H1 (cell line): ENCODE measurements around the gene CDIPT. TPM values are rescaled to one million over a fixed set of nuclear protein-coding genes. Genes with fewer than 3 reads are reported as not detected.

Source experiments
- PHF8 ChIP-seq: fragments of 200-600 bp; sonication (generic); conservative IDR thresholded peaks from 2 replicates; pipeline ENCODE4 v1.7.1; 2012; ENCODE audit warnings: low read depth, mild to moderate bottlenecking, inconsistent platforms, low read length, moderate library complexity
- SP1 ChIP-seq: IDR thresholded peaks from 2 replicates; pipeline ENCODE4 v1.6.1; 2011; ENCODE audit warnings: low read depth, low read length
- polyA plus RNA-seq, 7 experiments: library from polyadenylated mRNA; depleted of rRNA in 3 of 7; stranded (reverse) in 5 of 7; unstranded in 2 of 7; fragments of >200 nt in 5 of 7; fragments of 200-250 nt in 2 of 7; gene quantifications; 1 replicate in 5 of 7; 2 replicates in 1 of 7; 4 replicates in 1 of 7; pipeline versions ENCODE4 v1.2.1 to v1.2.3, GENCODE V29; 2011 to 2013; ENCODE audit warnings: missing spikeins in 2 of 7, mixed read lengths in 2 of 7
- total RNA-seq: library from RNA; stranded (reverse); fragmentation: NEBNext Ultra II Directional; extraction: Animal tissue kit (Norgen Biotek cat#: 25700); gene quantifications from 2 replicates; pipeline ENCODE4 v1.2.1, GENCODE V29; 2021

Gene CDIPT
- total and polyA plus RNA-seq, 2 of the 8 experiments (the other 6 are each of a cell fraction or from before 2014, with no cell fraction given), result 69.2 to 140 TPM

DNA sequence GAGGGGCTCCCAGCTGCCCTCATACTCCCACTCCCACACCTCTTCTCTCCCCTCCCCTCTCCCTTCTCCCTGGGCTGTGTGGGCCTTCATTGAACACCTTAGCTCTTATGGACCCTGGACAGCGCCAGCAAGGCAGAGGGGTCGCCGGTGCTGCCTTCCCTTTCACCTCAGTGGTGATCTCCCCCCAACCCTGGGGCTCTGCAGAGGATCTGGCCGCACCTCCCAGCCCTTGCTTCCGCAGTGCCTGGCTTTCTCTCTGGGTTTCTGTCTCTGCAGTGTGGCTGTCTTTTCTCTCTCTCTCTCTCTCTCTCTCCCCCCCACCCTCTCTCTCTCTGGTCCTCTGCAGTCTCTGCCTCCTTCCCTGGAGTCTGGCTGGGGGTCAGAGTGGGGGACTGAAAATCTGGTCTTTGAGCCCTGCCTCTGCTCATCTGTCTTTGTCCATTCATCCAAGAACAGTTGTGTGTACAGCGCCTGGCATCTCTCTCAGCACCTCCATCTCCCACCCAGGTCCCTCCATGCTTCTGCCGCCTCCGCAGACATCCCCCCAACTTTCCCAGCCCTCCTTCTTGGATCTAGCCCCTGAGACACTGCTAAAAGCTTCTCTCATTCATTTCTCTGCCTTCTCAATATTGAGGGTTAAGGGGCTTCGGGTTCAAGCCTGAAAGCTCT, 35.2 kb upstream of the CDIPT start (continued):
- TF ChIP-seq PHF8 (no peak), SP1 (no peak)
- TF ChIP-seq, all 59 proteins: peak for 2
